ENCODE results near the gene GPLD1.

The GPLD1 gene

DNA sequence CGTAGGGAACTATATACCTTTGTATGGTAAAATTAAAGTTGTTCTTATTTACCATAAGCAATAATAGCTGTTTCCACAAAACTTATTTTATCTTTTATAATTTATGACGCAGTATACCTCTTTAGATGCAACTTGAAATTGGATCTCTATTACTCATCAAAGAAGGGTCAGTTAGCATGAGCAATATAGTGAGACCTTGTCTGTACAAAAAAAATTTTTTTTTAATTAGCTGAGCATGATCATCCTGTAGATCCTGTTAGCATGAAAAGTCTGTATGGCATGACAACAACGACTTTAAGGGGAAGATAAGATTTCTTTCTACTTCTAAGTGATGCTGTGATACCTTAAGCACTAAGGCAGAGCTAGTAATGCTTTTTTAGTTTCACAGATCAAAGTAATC lies 11.3 kb upstream of the GPLD1 start:
- no peak for DNase-seq

GRCh38 chr6:24497254-24497970 lies 8.0 kb upstream of the GPLD1 start:
- no peak for DNase-seq

DNA sequence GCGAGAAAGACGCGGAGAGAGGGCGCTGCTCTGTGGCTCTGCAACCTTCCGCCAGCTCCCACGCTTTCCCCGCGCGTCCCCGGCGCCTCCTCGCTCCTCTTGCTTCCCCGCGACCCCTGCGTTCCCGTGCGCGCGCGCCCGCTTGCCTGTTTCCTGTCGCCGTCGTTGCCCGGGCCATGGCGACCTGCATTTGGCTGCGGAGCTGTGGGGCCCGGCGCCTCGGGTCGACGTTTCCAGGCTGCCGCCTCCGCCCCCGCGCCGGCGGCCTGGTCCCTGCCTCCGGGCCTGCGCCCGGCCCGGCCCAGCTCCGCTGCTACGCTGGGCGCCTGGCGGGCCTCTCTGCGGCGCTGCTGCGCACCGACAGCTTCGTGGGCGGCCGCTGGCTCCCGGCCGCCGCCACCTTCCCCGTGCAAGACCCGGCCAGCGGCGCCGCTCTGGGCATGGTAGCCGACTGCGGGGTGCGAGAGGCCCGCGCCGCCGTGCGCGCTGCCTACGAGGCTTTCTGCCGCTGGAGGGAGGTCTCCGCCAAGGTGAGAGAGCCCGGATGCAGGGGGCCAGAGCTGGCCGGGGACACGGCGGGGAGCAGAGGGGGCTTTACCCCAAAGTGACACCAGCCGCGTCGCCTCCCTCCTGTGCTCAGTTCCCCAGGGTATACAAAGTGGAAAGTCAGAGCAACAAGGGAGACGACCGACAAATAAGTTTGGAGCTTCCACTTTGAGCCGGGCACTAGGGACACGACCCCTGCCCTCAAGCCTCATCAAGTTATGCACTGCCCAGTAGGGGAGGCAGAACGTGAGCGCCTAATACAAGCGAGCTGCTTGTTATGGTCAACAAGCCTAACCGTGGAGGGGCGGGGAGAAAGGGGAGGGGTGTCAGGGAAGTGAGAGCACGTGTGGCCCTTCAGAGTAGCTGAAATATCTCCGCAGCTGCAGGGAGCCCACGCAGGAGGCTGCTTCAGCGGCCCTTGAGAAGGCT lies 5.7 kb upstream of the GPLD1 start, which contains the start of gene ALDH5A1:
Gene ALDH5A1, plus strand, starts transcription at position 149 of the 975 bp plus-strand sequence. Its CDS starts 28 bp downstream, at position 177.
- DNase-seq, result peak; percentile 39 to 59

DNA sequence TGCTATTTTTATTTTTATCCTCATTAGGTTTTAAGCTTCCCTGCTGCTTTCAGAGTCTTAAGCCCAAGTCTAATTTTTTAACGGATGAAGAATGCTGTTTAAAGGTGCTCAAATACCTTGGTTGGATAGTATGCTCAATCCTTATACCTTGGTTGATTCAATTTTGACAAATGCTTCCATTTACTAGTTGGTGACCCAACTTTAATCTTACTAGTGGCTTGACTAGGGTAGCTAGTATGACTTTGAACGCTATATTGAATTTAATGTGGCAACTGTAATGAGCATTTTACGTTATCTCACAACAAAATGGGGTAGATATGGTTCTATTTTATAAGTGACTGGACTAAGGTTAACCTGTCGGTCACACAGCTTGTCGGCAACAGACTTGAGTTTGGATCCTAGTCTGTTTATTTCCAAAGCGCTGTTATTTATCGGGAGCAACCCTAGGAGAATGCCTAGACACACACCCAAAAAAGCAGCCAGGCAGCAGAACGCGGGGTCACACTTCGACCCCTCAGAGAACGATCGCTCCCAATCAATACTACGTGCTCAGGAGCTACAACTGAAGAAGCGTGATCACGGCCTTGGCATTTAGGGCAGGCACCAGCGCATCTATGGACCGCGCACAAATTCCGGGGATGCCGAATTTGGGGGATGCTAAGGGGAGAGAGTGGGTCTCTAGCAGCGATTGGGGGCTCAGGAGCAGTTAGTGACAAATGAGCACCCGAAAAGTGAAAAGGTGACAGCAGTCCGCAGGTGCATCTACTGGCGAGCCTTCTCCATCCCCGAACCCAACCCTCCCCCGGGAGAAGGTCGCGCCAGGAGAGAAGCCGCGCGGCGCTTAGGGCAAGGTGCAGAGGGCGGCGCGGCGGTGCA lies 4.8 kb upstream of the GPLD1 start:
- DNase-seq, result no peak

- DNase-seq, result no peak
Measured at GRCh38 chr6:24492475-24492874, 3.1 kb upstream of the GPLD1 start.

DNA sequence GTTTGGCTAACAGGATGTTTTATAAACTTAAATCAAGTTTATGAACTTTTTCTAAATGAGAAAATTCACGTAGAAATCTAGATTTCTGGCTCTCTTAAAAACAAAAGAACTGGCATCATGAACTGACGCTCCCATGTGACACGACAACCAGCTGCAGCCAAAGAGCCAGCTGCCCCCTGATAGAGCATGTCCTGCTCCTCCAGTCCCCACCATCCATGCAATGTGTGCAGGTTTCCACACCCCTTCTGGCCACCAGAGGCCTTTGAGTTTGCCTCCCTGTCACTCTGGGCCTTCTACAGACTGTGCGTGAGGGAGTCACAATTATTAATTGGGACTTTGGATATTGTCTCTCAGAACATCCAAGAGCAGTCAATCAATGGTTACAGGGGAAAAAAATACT lies 1.6 kb upstream of the GPLD1 start:
- DNase-seq, result no peak

DNA sequence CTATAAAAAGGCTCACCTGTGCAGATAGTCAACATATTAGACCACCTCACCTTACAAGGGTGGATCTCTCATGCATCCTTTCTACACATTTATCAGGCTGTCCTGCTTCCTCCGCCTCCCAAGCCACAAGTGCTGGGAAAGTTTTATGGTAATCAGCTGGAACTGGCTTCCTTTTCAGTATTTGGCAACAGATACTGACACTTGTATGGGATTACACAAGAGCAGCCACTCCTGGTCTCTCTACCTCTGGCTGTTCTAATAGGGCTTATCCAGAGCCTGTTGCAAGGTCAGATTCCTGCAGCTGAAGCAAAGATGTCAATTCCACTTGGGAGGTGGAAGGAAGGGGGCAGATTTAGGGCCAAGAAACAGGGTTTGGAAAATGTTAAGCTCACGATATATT lies 503 bp upstream of the GPLD1 start:
- no peak for DNase-seq

DNA sequence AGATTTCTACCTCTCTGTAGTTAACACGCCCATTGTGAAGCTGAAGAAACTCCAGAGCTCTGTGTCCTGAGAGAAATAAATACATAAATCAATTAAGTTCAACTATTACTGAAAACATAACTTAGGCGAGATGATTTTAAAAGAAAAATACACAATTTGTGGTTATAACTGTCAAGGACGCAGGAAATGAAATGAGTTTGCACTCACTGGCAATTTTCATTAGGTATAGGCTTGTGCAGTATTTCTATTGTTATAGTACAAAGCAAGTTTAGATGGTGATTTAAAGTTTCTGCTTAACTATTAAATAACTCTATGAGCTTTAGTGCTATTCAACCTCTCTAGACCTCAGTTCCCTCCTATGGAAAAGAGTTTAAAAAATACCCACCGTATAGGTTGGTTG lies 3.3 kb downstream of the GPLD1 start:
- no peak for DNase-seq

DNA sequence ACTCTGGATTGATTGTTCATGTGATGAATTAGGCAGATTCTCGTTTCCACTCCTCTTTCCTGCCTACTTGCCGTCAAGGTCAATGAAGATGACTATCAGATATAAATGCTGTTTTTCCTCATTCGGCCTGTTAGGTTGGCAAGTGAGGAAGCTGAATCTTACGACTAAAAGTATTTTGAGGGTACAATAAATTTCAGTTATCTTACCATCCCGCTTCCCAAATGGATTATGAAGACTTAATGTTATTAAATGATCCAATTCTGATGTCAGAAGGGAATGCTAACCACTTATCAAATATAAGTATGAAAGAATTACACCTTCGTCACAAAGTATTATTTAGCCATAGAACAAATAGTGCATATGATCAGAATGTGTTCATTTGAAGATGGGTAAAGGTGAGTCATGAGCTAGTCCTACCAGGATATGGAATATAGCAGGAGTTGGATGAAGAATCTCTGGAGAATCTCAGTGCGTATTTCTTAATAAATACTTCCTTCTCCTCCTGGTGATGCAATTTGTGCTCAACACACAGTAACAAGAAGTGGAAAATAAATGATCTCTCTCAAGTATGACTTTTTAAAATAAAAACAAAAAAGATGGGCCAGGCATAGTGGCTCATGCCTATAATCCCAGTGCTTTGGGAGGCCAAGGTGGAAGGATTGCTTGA lies 4.6 kb downstream of the GPLD1 start:
- DNase-seq, result no peak

- DNase-seq, result no peak
Measured at GRCh38 chr6:24481449-24481848, 7.9 kb downstream of the GPLD1 start.

- no peak for DNase-seq
Measured at GRCh38 chr6:24480705-24481104, 8.7 kb downstream of the GPLD1 start.

DNA sequence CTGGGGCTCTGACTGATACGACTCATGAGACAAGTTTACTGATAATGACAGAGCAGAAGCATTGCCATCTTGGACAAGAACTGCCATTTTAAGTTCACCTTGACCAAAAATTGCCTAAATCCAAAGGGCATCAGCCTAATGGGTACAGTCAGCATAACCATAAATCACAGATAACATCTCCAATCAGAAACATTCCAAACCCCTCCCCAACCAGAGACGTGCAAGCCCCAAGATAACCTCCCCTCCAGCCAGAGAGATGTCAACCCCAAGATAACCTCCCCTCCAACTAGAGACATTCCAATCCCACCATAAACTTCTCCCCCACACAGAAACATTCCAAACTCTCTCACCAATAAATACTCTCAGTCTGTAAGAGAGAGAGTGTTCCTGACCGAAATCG lies 10.5 kb downstream of the GPLD1 start:
- DNase-seq, result no peak

DNA sequence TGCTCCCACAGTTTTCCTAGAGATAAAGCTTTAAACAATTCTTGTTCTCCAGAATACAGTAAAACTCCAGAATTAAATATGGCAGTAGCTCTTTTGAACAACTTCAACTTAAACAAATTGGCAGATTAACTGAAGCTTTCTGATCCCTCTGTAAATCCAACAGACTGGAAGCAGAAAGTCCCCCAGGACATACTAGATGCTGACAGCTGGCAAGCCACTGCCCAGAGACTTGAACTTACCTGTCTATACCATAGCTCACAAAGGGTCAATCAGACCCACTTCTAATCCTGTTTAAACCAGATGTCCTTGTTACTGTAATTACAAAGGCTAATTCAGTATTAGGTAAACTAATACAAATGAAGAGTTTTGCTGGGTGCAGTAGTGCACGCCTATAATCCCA lies 12.3 kb downstream of the GPLD1 start:
- no peak for DNase-seq

DNA sequence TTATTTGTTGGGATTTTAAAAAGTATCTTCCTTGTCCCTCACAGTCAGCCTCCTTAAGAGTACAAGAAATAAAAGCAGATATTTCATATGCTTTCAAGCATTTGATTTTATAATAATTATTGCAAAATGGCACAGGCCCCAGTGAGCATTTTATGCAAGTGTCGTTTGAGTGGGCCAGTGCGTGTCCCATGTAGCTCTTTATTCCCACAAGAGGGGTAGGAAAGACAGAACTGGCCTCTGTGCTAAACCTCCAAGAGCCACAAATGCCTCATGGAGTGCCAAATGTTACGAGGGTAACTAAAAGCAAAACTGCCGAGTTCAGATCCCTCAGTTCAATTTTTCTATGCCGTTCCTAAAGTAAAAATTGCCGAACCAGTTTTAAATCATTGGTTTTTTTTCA lies 12.7 kb downstream of the GPLD1 start:
- DNase-seq, result no peak

DNA sequence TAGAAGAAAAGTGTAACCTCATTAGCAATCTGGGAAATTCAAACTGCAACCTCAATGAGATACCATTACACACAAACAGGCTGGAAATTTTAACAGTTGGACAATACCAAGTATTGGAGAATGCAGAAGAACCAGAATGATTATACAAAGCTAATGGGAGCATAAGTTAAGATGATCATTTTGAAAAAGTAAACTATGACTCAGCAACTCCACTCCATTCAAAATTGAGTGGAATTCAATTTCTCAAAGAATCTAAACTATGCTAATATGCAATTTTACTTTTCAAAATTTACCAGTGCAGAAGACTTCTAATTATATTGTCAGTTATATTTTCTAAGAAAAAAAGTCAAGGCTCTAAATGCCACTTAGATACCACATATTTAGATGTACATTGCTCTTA lies 17.2 kb downstream of the GPLD1 start:
- no peak for DNase-seq

- DNase-seq, result no peak
Measured at GRCh38 chr6:24469811-24470210, 19.6 kb downstream of the GPLD1 start.

- DNase-seq, result no peak
Measured at GRCh38 chr6:24464253-24465038, 24.9 kb downstream of the GPLD1 start.

- DNase-seq, result no peak
Measured at GRCh38 chr6:24460966-24461365, 28.4 kb downstream of the GPLD1 start.

DNA sequence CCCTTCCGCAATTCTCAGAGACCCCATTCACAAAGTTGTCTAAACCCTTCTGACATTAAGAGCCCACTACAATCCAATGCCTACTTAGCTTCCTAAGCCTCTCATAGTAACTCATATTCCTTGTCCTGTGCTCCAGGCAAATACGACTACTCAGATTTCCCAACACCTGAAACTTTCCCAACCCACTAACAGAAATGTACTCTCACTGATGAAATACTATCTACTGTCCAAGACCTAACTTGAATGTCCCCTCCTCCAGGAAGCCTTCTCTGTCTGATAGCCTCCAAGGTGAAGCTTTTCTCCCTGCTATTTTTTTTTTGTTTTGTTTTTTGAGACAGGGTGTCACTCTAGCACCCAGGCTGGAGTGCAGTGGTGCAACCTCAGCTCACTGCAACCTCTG lies 30.4 kb downstream of the GPLD1 start:
- no peak for DNase-seq

GRCh38 chr6:24458134-24458533 lies 31.2 kb downstream of the GPLD1 start:
- DNase-seq, result no peak

DNA sequence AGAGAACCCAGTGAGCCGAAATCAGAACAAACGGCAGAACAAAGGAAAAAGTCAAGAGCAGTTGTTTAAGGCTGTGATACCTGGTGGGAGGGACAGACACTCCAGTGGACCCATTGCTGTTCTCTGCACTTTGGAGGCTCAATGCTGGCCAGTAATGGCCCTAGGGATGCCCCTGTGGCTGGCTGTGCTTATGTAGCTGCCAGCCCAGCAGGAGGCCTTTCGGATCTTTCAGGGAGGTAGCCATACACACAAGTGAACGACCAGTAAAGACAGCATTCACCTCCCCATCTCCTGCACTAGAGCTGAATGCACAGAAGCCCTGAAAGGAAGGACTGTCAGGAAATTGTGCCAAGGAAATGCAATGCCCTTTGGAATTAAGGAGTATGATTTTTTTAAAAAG lies 34.3 kb downstream of the GPLD1 start:
- no peak for DNase-seq

DNA sequence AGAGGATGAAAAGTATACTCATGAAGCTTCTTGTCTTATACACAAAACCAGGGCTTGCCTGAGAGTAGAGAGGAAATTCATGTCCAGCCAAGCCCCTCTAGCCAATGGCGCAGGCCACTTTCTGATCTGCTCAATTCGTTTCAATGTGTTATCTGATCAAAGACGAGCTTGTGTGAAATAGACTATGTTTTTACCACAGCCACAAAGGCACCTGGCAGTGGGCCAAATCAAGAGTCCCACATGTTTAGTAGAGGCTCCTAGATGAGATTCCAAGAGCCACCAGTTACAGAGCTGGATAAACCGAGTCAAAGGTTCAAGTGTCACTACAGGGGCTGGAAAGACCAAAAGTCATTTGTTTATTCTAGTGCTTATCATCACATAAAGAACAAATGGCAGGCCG lies 34.9 kb downstream of the GPLD1 start:
- DNase-seq, result no peak
